ENCODE results near the gene ANKRD10. TPM values are rescaled to one million over a fixed set of nuclear protein-coding genes. Genes with fewer than 3 reads are reported as not detected.

The ANKRD10 gene
- total and polyA plus RNA-seq, 11 donors, result 37.7 to 81.3 (median 47.6) TPM

DNA sequence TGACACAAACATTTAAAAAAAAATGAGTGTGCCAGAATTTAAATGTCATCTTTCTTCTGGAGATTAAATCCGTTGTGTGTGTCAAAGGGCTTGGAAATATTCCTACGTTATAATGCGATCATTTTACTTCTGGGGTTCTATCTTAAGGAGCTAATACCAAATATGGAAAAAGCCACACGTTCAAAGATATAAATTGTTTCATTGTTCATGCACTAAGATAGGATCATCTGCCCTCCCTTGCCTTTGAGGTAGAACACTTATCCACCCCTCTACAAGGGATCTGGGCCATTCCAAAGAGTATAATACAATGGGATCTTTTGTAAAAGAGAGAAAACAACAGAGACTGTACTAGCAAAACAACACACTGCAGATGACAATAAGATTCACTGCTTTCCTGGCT is 64.9 kb downstream of the ANKRD10 start:
- Histone ChIP-seq H3K27me3 (peaks cover 0 to 25% (median 0%) of the 10 kb centered on the region in 9 donors), H3K36me3 (no peaks in the 10 kb centered on the region), H3K4me1 (no peaks in the 10 kb centered on the region), H3K4me3 (no peak overlapping the region), H3K9me3 (no peaks in the 10 kb centered on the region), H3K27ac (no peak overlapping the region)
- intact Hi-C loops (cut with DNase I), result no loop called here
- DNase-seq (no peak), ATAC-seq (no peak)
- TF ChIP-seq CTCF (IDR thresholded peaks at IDR 0.05), result no peak
- no peak for TF ChIP-seq POLR2A (IDR thresholded peaks at IDR 0.05)
- 65 to 72% (median 70%) methylated on average over 4 of the region's 4 CpGs for WGBS, 4 donors

DNA sequence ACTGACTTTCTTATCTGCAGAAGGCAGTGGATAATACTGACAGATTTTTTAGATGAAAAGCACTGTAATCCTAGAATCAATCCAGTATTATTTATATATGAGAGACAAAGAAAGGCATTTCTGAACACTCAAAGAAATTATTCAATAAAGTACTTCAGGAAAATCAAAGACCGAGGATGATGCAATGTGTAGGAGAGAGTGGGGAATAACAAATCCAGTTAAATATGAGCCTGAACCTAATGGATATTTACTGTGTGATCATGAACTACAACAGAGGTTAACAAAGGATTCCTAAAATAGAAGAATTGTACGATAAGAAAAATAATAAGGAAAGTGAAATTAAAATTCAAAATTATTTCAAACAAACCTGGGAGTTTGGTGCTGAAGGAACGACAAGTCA is 69.3 kb downstream of the ANKRD10 start:
- Histone ChIP-seq H3K9me3 (no peaks in the 10 kb centered on the region), H3K4me1 (no peaks in the 10 kb centered on the region), H3K36me3 (no peaks in the 10 kb centered on the region), H3K27me3 (peaks cover 0 to 45% (median 0%) of the 10 kb centered on the region in 9 donors), H3K4me3 (no peak overlapping the region), H3K27ac (no peak overlapping the region)
- TF ChIP-seq CTCF (IDR thresholded peaks at IDR 0.05), result no peak
- no peak for TF ChIP-seq POLR2A (IDR thresholded peaks at IDR 0.05)
- DNase-seq, result no peak
- ATAC-seq, result no peak
- 53 to 74% (median 67%) methylated on average over 3 of the region's 3 CpGs for WGBS, 4 donors
- intact Hi-C loops (cut with DNase I), result no loop called here

- H3K9me3 ChIP-seq, result no peaks in the 10 kb centered on the region
- WGBS, 4 donors, result 54 to 64% (median 56%) methylated on average over 3 of the region's 3 CpGs
- H3K36me3 ChIP-seq, result no peaks in the 10 kb centered on the region
- intact Hi-C loops (cut with DNase I), result no loop called here
- H3K4me1 ChIP-seq, result no peaks in the 10 kb centered on the region
- peaks cover 0 to 31% (median 0%) of the 10 kb centered on the region in 9 donors for H3K27me3 ChIP-seq
- H3K27ac ChIP-seq, result no peak overlapping the region
- TF ChIP-seq POLR2A (IDR thresholded peaks at IDR 0.05), result no peak
- no peak for TF ChIP-seq CTCF (IDR thresholded peaks at IDR 0.05)
- DNase-seq, result no peak
- ATAC-seq, result no peak
- H3K4me3 ChIP-seq, result no peak overlapping the region
These were observed 73.0 kb downstream of the ANKRD10 start for GRCh38 chr13:110841846-110842245.

DNA sequence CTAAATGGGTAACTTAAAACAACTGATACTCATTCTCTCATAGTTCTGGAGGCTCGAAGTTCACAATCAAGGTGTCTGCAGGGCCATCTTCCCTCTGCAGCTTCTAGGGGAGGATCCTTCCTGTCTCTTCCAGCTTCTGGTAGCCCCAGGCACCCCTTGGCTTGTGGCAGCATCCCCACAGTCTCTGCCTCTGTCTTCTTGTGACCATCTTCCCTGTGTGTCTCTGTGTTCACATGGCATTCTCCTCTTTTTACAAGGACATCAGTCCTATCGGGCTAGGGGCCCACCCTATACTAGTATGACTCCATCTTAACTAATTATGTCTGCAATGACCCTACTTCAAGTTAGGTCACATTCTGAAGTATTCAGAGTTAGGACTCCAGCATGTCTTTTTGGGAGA is 73.5 kb downstream of the ANKRD10 start:
- Histone ChIP-seq H3K36me3 (no peaks in the 10 kb centered on the region), H3K4me3 (no peak overlapping the region), H3K27ac (no peak overlapping the region), H3K9me3 (no peaks in the 10 kb centered on the region), H3K27me3 (peaks cover 0 to 27% (median 0%) of the 10 kb centered on the region in 9 donors), H3K4me1 (no peaks in the 10 kb centered on the region)
- DNase-seq (no peak), ATAC-seq (no peak)
- TF ChIP-seq CTCF (IDR thresholded peaks at IDR 0.05) (no peak), POLR2A (IDR thresholded peaks at IDR 0.05) (no peak)
- 81 to 91% (median 87%) methylated on average over 2 of the region's 2 CpGs for WGBS, 4 donors
- intact Hi-C loops (cut with DNase I), result no loop called here

All from heart left ventricle (tissue), 16 donors.